Activated CD4-positive, alpha-beta T cell treated with anti-CD3 and anti-CD28 coated beads for 36 hours (primary cell): ENCODE data around the gene TIMM13. TPM values are rescaled to one million over a fixed set of nuclear protein-coding genes. Genes with fewer than 3 reads are reported as not detected.
"Not testable (repeated sequence)": the region's sequence is repeated elsewhere in the genome, so short reads cannot be mapped to it uniquely, and the experiment has no call there.

Experiments
- ATAC-seq: fragments of 200-7000 bp; cut with Tn5 transposase; one replicate; pipeline ENCODE4 v1.10.0; 2021; ENCODE audit warnings: mild to moderate bottlenecking, moderate library complexity
- CTCF ChIA-PET: fragments of 350-600 bp; sonication (Branson Sonifier 250); formaldehyde crosslinking; loops from one replicate; lab custom pipeline; 2021; ENCODE audit warnings: antibody characterized with exemption; lab: Charles Lee
- POLR2A ChIA-PET: fragments of 350-600 bp; sonication (Branson Sonifier 250); formaldehyde crosslinking; loops from one replicate; lab custom pipeline; 2021; ENCODE audit warnings: antibody characterized with exemption, inconsistent platforms; lab: Charles Lee
- DNase-seq: peaks from one replicate; pipeline ENCODE4 v3.0.0-alpha.2; 2020
- H3K27ac Mint-ChIP-seq: one replicate; pipeline ENCODE4 v1.8.0; 2021; ENCODE audit warnings: mixed read lengths
- H3K27me3 Mint-ChIP-seq: one replicate; pipeline ENCODE4 v1.8.0; 2021; ENCODE audit warnings: mixed read lengths
- H3K36me3 Mint-ChIP-seq: one replicate; pipeline ENCODE4 v1.8.0; 2021; ENCODE audit warnings: low read depth, mixed read lengths
- H3K4me1 Mint-ChIP-seq: one replicate; pipeline ENCODE4 v1.8.0; 2021; ENCODE audit warnings: mixed read lengths
- H3K4me3 Mint-ChIP-seq: one replicate; pipeline ENCODE4 v1.8.0; 2021; ENCODE audit warnings: mild to moderate bottlenecking, moderate library complexity, mixed read lengths
- H3K9me3 Mint-ChIP-seq: one replicate; pipeline ENCODE4 v1.8.0; 2021; ENCODE audit warnings: low read depth, mixed read lengths
- intact Hi-C, 2 experiments: fragments of 100-400 bp; cut with DNase I in 1 of 2; cut with micrococcal nuclease in 1 of 2; formaldehyde crosslinking; loops; one replicate each; pipeline versions ENCODE4 v1.14.2 to v1.15.1; 2022 to 2024; cut with DNase I, micrococcal nuclease
- total RNA-seq, 2 experiments: library from RNA; stranded (reverse); gene quantifications; one replicate each; pipeline ENCODE4 v1.2.3, GENCODE V29; 2021

TIMM13 gene
- total RNA-seq, 2 experiments from 2014 or later: 70.7 to 104 TPM

DNA sequence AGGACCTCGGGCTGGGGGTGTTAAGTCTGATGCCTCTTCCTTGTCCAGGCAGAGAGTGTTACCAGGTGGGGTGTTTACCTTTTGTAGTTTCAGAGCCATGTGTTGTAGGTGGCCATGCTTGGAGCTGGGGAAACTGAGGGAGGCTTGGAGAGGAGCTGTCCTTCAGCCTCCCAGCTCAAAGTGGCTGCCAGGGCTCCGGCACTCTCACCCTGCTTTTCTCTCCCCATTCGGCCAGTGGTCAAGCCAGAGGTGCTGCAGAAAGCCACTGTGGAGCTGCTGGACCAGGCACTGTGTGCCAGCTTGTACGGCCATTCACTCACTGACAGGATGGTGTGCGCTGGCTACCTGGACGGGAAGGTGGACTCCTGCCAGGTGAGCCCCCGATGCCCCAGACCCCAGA is 17.4 kb downstream of the TIMM13 start:
- POLR2A ChIA-PET: no interaction called here
- intact Hi-C loops: no loop called here
- no peaks in the 10 kb centered on the region for H3K9me3 Mint-ChIP-seq
- ATAC-seq: no peak
- H3K27ac Mint-ChIP-seq: no peak overlapping the region
- no peaks in the 10 kb centered on the region for H3K27me3 Mint-ChIP-seq
- H3K36me3 Mint-ChIP-seq: no peaks in the 10 kb centered on the region
- CTCF ChIA-PET: no interaction called here
- no peak overlapping the region for H3K4me3 Mint-ChIP-seq
- DNase-seq: no peak
- no peaks in the 10 kb centered on the region for H3K4me1 Mint-ChIP-seq

DNA sequence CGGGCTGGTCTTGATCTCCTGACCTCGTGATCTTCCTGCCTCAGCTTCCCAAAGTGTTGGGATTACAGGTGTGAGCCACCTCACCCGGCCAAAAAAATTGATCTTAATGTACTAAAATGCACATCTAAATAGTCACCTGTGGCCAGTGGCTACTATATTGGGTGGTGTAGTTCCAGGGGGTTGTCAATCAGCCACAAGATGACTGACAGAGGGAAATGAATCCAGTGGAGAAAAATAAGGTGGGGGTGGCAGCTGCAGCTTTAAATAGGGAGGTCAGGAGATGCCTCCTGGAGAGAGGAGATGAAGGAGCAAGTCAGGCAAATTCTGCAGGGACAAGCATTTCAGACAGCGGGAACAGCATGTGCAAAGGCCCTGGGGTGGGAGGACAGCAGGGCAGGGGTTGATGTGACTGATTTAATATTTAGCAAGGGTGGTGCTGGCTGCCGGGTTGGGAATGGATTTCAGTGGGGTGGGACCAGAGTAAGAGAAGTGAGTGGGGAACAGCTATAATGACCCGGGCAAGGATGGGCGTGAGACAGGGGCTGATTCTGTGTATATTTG is 18.0 kb downstream of the TIMM13 start:
- ATAC-seq (no peak), DNase-seq (no peak)
- Mint-ChIP-seq H3K27ac (no peak overlapping the region), H3K4me1 (no peaks in the 10 kb centered on the region), H3K9me3 (no peaks in the 10 kb centered on the region), H3K36me3 (no peaks in the 10 kb centered on the region), H3K4me3 (no peak overlapping the region), H3K27me3 (no peaks in the 10 kb centered on the region)
- intact Hi-C loops: no loop called here
- ChIA-PET POLR2A (no interaction called here), CTCF (no interaction called here)

DNA sequence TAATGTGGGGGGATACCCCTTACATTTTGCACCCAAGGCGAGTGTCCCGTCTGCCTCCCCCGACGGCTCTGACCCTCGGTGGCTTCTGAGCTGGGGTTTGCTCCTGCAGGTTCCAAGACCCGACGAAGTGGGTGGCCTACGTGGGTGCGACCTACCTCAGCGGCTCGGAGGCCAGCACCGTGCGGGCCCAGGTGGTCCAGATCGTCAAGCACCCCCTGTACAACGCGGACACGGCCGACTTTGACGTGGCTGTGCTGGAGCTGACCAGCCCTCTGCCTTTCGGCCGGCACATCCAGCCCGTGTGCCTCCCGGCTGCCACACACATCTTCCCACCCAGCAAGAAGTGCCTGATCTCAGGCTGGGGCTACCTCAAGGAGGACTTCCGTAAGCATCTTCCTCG is 19.1 kb downstream of the TIMM13 start:
- no peaks in the 10 kb centered on the region for H3K4me1 Mint-ChIP-seq
- CTCF ChIA-PET: interaction anchor here (0.6 kb wide), 1 partner anchor 15 kb away, joined by 3 read pairs; no protein-coding TSS in a partner anchor

DNA sequence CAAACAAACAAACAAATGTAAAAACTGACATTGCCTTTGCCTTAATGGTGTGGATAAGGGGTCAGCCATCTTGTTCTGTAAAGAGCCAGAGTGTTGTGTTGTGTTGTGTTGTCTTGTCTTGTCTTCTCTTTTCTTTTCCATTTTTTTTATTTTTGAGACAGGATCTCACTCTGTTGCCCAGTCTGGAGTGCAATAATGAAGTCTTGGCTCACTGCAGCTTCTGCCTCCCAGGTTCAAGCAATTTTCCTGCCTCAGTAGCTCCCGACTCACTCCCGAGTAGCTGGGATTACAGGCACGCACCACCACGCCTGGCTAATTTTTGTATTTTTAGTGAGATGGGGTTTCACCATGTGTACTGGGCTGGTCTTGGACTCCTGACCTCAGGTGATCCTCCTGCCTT is 27.8 kb downstream of the TIMM13 start:
- Mint-ChIP-seq H3K27me3 (no peaks in the 10 kb centered on the region), H3K27ac (no peak overlapping the region), H3K4me3 (no peak overlapping the region), H3K4me1 (no peaks in the 10 kb centered on the region), H3K36me3 (no peaks in the 10 kb centered on the region), H3K9me3 (no peaks in the 10 kb centered on the region)
- DNase-seq (no peak), ATAC-seq (no peak)
- CTCF ChIA-PET: interaction anchor here (0.6 kb wide), 1 partner anchor 105 kb away, joined by 3 read pairs; no protein-coding TSS in a partner anchor
- POLR2A ChIA-PET: interaction anchor here (0.6 kb wide), 1 partner anchor 222 kb away, joined by 4 read pairs; no protein-coding TSS in a partner anchor
- intact Hi-C loops: loop anchor here in 1 of 2 experiments (10.0 kb wide), 1 partner anchor 125 kb away; no protein-coding TSS in a partner anchor

More for the DNA sequence above, 19.1 kb downstream of the TIMM13 start:
- Mint-ChIP-seq H3K9me3 (no peaks in the 10 kb centered on the region), H3K4me3 (no peak overlapping the region), H3K27me3 (no peaks in the 10 kb centered on the region), H3K36me3 (no peaks in the 10 kb centered on the region), H3K27ac (no peak overlapping the region)
- POLR2A ChIA-PET: no interaction called here
- no peak for DNase-seq
- intact Hi-C loops: no loop called here
- no peak for ATAC-seq

DNA sequence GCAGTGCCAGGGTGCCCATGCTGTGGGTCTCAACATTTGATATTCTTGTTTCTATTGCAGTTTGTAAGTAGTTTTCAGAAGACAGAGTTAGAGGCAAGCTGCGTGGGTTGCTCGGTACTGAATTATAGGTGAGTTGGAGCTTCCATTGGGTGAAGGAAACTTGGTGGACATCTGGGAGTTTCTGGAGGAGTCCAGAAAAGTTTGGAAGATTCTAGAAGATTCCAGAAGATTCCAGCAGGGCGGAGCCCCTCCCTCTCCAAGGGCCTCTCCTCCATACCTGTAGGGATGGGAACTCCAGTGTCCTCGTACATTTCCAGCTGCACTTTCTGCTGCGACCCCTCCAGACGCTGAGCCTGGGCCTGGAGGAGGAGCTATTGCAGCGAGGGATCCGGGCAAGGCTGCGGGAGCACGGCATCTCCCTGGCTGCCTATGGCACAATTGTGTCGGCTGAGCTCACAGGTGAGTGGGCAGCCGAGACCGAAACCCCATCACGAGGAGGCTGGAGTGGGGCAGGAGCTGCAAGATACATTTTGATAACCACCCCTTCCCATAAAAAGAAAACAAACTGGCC is 28.6 kb downstream of the TIMM13 start:
- DNase-seq (no peak), ATAC-seq (no peak)
- H3K27ac Mint-ChIP-seq: no peak overlapping the region
- no peaks in the 10 kb centered on the region for H3K4me1 Mint-ChIP-seq
- POLR2A ChIA-PET: interaction anchor here (0.6 kb wide), 1 partner anchor 222 kb away, joined by 4 read pairs; no protein-coding TSS in a partner anchor
- H3K27me3 Mint-ChIP-seq: no peaks in the 10 kb centered on the region
- no peaks in the 10 kb centered on the region for H3K9me3 Mint-ChIP-seq
- CTCF ChIA-PET: no interaction called here
- no peak overlapping the region for H3K4me3 Mint-ChIP-seq
- no peaks in the 10 kb centered on the region for H3K36me3 Mint-ChIP-seq
- intact Hi-C loops: loop anchor here in 1 of 2 experiments (10.0 kb wide), 1 partner anchor 124 kb away; no protein-coding TSS in a partner anchor

DNA sequence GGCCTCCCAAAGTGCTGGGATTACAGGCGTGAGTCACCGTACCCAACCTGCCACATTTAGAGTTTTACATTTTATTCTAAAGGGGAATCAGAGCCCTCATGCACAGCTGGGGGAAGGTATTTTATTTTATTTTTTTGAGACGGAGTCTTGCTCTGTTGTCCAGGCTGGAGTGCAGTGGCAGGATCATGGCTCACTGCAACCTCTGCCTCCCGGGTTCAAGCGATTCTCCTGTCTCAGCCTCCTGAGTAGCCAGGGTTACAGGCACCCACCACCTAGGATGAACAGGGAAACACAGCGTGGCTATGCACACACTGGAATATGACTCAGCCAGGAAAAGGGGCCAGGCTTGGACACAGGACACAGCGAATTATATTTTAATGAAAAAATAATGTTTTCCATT is 30.2 kb downstream of the TIMM13 start:
- DNase-seq, ATAC-seq, POLR2A ChIA-PET, H3K36me3 Mint-ChIP-seq, CTCF ChIA-PET, H3K9me3 Mint-ChIP-seq, H3K4me1 Mint-ChIP-seq, H3K27me3 Mint-ChIP-seq, H3K27ac Mint-ChIP-seq, H3K4me3 Mint-ChIP-seq: not testable (repeated sequence)
- intact Hi-C loops: loop anchor here in 1 of 2 experiments (10.0 kb wide), 1 partner anchor 122 kb away; no protein-coding TSS in a partner anchor

DNA sequence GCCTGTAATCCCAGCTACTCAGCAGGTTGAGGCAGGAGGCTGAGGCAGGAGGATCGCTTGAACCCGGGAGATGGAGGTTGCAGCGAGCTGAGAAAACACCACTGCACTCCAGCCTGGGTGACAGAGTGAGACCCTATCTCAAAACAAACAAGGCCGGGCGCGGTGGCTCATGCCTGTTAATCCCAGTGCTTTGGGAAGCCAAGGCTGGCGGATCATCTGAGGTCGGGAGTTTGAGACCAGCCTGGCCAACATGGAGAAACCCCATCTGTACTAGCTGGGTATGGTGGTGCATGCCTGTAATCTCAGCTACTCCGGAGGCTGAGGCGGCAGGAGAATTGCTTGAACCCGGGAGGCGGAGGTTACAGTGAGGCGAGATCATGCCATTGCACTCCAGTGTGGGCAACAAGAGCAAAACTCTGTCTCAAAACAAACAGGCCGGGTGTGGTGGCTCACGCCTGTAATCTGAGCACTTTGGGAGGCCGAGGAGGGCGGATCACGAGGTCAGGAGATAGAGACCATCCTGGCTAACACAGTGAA is 32.0 kb downstream of the TIMM13 start:
- ChIA-PET CTCF (interaction anchor here (0.6 to 1.0 kb wide), 3 partner anchors 30 to 253 kb away, joined by 3 to 4 read pairs (median 3); no protein-coding TSS in a partner anchor), POLR2A (interaction anchor here (0.6 kb wide), 2 partner anchors 425 to 1013 kb away, joined by 3 to 4 read pairs; no protein-coding TSS in a partner anchor)
- H3K4me1 Mint-ChIP-seq, DNase-seq, H3K27ac Mint-ChIP-seq, H3K9me3 Mint-ChIP-seq, H3K36me3 Mint-ChIP-seq, ATAC-seq, H3K27me3 Mint-ChIP-seq, H3K4me3 Mint-ChIP-seq: not testable (repeated sequence)
- intact Hi-C loops: loop anchor here in 1 of 2 experiments (10.0 kb wide), 1 partner anchor 121 kb away; no protein-coding TSS in a partner anchor

DNA sequence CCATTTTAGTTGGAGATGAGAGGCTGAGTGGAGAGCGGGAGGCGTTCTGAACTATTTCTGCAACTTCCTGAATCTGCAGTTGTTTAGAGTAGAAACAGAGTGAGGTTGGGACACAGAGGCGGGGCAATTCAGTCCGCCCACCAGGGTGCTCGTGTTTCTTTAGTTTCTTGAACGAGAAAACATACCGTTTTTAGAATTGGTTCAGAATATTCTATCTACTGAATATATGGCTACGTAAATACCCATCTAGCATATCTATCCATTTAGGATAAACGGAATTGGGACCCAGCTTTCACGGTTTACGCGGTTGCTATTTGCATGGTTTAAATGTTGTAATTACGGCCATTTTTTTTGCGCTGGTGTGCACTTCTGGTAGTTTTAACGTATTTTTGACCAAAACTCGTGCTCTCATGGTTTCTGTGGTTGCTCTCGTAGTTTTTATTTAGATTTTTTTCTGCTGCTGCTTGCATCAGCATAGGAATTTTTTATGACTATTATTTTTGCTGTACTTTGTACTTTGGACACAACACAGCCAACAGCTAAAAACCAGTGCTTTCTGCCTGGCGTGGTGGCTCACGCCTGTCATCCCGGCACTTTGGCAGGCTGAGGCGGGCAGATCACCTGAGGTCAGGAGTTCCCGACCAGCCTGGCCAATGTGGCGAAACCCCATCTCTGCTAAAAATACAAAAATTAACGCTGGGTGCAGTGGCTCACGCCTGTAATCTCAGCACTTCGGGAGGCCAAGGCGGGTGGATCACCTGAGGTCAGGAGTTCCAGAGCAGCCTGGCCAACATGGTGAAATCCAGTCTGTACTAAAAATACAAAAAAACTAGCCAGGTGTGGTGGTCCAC is 32.7 kb downstream of the TIMM13 start:
- DNase-seq (no peak), ATAC-seq (no peak)
- Mint-ChIP-seq H3K36me3 (no peaks in the 10 kb centered on the region), H3K4me3 (no peak overlapping the region), H3K9me3 (no peaks in the 10 kb centered on the region), H3K27ac (no peak overlapping the region), H3K4me1 (peaks cover 2% of the 10 kb centered on the region), H3K27me3 (peaks cover 2% of the 10 kb centered on the region)
- CTCF ChIA-PET: interaction anchor here (0.6 to 1.0 kb wide), 4 partner anchors 29 to 254 kb away, joined by 3 to 4 read pairs (median 3); partner anchors contain the start of gene LSM7
- intact Hi-C loops: loop anchor here in 1 of 2 experiments (5.0 to 10.0 kb wide), 2 partner anchors 120 to 237 kb away; no protein-coding TSS in a partner anchor
- POLR2A ChIA-PET: interaction anchor here (0.6 kb wide), 1 partner anchor 1012 kb away, joined by 4 read pairs; no protein-coding TSS in a partner anchor

DNA sequence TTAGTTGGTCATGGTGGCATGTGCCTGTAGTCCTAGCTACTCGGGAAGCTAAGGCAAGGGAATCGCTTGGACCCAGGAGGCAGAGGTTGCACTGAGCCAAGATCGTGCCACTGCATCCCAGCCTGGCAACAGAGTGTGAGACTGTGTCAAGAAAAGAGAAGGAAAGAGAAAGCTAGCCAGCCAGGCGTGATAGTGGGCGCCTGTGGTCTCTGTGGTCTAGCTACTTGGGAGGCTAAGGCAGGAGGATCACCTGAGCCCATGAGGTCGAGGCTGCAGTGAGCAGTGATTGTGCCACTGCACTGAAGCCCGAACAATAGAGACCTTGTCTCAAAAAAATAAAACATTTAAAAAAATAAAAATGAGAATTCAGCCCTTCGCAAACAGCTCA is 33.3 kb downstream of the TIMM13 start:
- H3K4me1 Mint-ChIP-seq: peaks cover 2% of the 10 kb centered on the region
- ATAC-seq (no peak), DNase-seq (no peak)
- H3K4me3 Mint-ChIP-seq: no peak overlapping the region
- H3K27me3 Mint-ChIP-seq: peaks cover 2% of the 10 kb centered on the region
- ChIA-PET POLR2A (interaction anchor here (0.6 kb wide), 2 partner anchors 11 to 88 kb away, joined by 4 to 12 read pairs; no protein-coding TSS in a partner anchor), CTCF (interaction anchor here (0.6 to 1.0 kb wide), 3 partner anchors 15 to 254 kb away, joined by 3 read pairs; partner anchors contain the start of gene LSM7)
- intact Hi-C loops: loop anchor here in 1 of 2 experiments (5.0 to 10.0 kb wide), 2 partner anchors 119 to 237 kb away; no protein-coding TSS in a partner anchor
- H3K36me3 Mint-ChIP-seq: no peaks in the 10 kb centered on the region
- no peak overlapping the region for H3K27ac Mint-ChIP-seq
- no peaks in the 10 kb centered on the region for H3K9me3 Mint-ChIP-seq

DNA sequence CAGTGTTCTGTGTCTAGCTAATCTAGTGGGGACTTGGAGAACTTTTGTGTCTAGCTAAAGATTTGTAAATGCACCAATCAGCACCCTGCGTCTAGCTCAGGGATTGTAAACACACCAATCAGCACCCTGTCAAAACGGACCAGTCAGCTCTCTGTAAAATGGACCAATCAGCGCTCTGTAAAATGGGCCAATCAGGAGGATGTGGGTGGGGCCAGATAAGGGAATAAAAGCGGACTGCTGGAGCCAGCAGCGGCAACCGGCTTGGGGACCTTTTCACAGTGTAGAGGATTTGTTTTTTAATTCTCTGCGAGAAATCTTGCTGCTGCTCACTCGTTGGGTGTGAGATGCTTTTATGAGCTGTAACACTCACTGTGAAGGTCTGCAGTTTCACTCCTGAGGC is 34.5 kb downstream of the TIMM13 start:
- intact Hi-C loops: loop anchor here in 1 of 2 experiments (5.0 to 10.0 kb wide), 2 partner anchors 118 to 236 kb away; no protein-coding TSS in a partner anchor
- not testable (repeated sequence) for ATAC-seq, H3K4me1 Mint-ChIP-seq, H3K27ac Mint-ChIP-seq, H3K27me3 Mint-ChIP-seq, H3K4me3 Mint-ChIP-seq, H3K9me3 Mint-ChIP-seq, H3K36me3 Mint-ChIP-seq
- peak; percentile 33 for DNase-seq
- ChIA-PET POLR2A (interaction anchor here (0.6 to 1.0 kb wide), 3 partner anchors 35 to 987 kb away, joined by 3 to 7 read pairs (median 4); partner anchors contain the start of genes LMNB2 and TIMM13), CTCF (interaction anchor here (0.5 to 1.8 kb wide), 15 partner anchors 9 to 286 kb away, joined by 3 to 9 read pairs (median 4); partner anchors contain the start of genes LSM7, PLEKHJ1 and SPPL2B)
